ENCODE data around the gene SHROOM3. TPM values are rescaled to one million over a fixed set of nuclear protein-coding genes. Genes with fewer than 3 reads are reported as not detected.

Gene SHROOM3
- total RNA-seq, 1 experiment from 2014 or later, result 27.6 TPM

DNA sequence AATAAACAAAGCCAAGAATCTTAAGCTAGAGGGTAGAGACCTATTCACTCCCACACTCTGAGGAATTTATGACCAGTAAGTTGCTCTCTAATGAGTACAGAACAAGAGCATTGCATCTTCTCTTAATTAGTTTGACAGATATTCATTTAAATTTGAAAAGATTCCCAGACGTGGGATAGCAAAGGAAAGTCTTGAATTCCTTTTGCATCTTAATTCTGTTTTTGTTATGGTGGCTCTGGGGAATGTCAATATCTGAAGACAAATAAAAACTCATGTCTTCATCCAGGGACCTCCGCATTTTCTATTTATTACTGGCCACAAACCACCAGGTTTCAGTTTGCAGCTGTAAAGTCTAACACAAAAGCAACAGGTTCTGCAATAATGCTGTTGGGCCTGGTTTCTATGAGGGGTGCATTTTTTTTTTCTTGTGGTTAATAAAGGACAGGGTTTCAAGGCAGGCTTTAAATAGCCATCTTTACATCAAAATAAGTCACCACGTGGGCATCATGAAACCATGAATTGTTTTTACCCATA lies 172.3 kb downstream of the SHROOM3 start:
- H3K56ac ChIP-seq (ENCODE audit: insufficient read length, low read depth, low read length), result no peak overlapping the region
- no peak overlapping the region for H3K4me2 ChIP-seq (ENCODE audit: insufficient read depth, insufficient read length, low read length)
- H4K20me1 ChIP-seq (ENCODE audit: control insufficient read depth, insufficient read depth, insufficient read length), result no peaks in the 10 kb centered on the region
- no peaks in the 10 kb centered on the region for H3K27me3 ChIP-seq (ENCODE audit: insufficient read depth, low read length)
- no peak overlapping the region for H3K18ac ChIP-seq (ENCODE audit: insufficient read length, low read depth, low read length)
- no peak for DNase-seq
- H4K91ac ChIP-seq (ENCODE audit: insufficient read length, low read depth, low read length), result no peak overlapping the region
- H2AK5ac ChIP-seq (ENCODE audit: insufficient read length, low read length), result no peak overlapping the region
- H3K9me3 Mint-ChIP-seq, result no peaks in the 10 kb centered on the region; a peak in 1 of 5 replicates
- no peak overlapping the region for H3K23ac ChIP-seq (ENCODE audit: insufficient read length, low read depth, low read length)
- H3K36me3 Mint-ChIP-seq (ENCODE audit: insufficient read depth in 1 of 3, low read depth in 3 of 3), result no peaks in the 10 kb centered on the region
- H2BK120ac ChIP-seq (ENCODE audit: low read depth, low read length, poor library complexity, severe bottlenecking), result no peak overlapping the region
- H4K5ac ChIP-seq (ENCODE audit: insufficient read length, low read depth, low read length), result no peak overlapping the region
- no peak overlapping the region for H2BK5ac ChIP-seq (ENCODE audit: insufficient read length, low read length)
- no peak overlapping the region for H4K8ac ChIP-seq (replicated peaks; ENCODE audit: insufficient read length, low read depth, low read length)
- no peak overlapping the region for H3K27ac ChIP-seq (ENCODE audit: insufficient read length, low read depth, low read length)
- no peak overlapping the region for H3K9ac ChIP-seq (ENCODE audit: extremely low read depth, insufficient read length, low read length)
- H2BK12ac ChIP-seq (ENCODE audit: insufficient read length, low read depth, low read length), result no peak overlapping the region
- H3K27ac Mint-ChIP-seq, result peak overlapping the region in 2 of 3 experiments; percentile 70 to 92; a peak in 4 of 7 replicates
- H3K27me3 Mint-ChIP-seq (ENCODE audit: low read depth), result no peaks in the 10 kb centered on the region
- TF ChIP-seq, protein P1, sequence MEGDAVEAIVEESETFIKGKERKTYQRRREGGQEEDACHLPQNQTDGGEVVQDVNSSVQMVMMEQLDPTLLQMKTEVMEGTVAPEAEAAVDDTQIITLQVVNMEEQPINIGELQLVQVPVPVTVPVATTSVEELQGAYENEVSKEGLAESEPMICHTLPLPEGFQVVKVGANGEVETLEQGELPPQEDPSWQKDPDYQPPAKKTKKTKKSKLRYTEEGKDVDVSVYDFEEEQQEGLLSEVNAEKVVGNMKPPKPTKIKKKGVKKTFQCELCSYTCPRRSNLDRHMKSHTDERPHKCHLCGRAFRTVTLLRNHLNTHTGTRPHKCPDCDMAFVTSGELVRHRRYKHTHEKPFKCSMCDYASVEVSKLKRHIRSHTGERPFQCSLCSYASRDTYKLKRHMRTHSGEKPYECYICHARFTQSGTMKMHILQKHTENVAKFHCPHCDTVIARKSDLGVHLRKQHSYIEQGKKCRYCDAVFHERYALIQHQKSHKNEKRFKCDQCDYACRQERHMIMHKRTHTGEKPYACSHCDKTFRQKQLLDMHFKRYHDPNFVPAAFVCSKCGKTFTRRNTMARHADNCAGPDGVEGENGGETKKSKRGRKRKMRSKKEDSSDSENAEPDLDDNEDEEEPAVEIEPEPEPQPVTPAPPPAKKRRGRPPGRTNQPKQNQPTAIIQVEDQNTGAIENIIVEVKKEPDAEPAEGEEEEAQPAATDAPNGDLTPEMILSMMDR (conservative IDR thresholded peaks at IDR 0.05), result no peak
- H3K79me1 ChIP-seq (ENCODE audit: insufficient read depth, low read depth, low read length, poor library complexity, severe bottlenecking), result no peaks in the 10 kb centered on the region
- H3K9me3 ChIP-seq (ENCODE audit: control insufficient read depth, low read depth, low read length), result no peaks in the 10 kb centered on the region
- H3K4ac ChIP-seq (ENCODE audit: low read depth, low read length), result no peak overlapping the region
- no peak overlapping the region for H2AFZ ChIP-seq (ENCODE audit: low read length)
- no peak overlapping the region for H3T11ph ChIP-seq (ENCODE audit: low read length)
- H3K4me1 Mint-ChIP-seq, result peaks cover 57 to 64% of the 10 kb centered on the region in 2 experiments
- no peaks in the 10 kb centered on the region for H3K23me2 ChIP-seq (ENCODE audit: insufficient read length, low read depth, low read length, poor library complexity, severe bottlenecking)
- H2BK15ac ChIP-seq (ENCODE audit: low read depth, low read length), result no peak overlapping the region
- no peak overlapping the region; a peak in 1 of 5 replicates for H3K4me3 Mint-ChIP-seq
- no peaks in the 10 kb centered on the region for H3K79me2 ChIP-seq (ENCODE audit: insufficient read depth, low read length)
- H3K4me1 ChIP-seq (ENCODE audit: insufficient read depth, low read length), result peaks cover 21% of the 10 kb centered on the region
- no peak overlapping the region for H3K14ac ChIP-seq (ENCODE audit: insufficient read depth, low read length)
- H2BK20ac ChIP-seq (ENCODE audit: low read depth, low read length, poor library complexity, severe bottlenecking), result no peak overlapping the region
- WGBS (ENCODE audit: extremely low coverage, insufficient read length, low lambda C conversion rate), result no CpG with 5 or more reads among the region's 3 CpGs
